HL-60 (cell line): ENCODE measurements around the gene PCSK7.
"Not testable (repeated sequence)": the region's sequence is repeated elsewhere in the genome, so short reads cannot be mapped to it uniquely, and the experiment has no call there.

ENCODE experiments used
- DNase-seq, 2 experiments: peaks; one replicate each; pipeline ENCODE4 v3.0.0-alpha.2; 2010 to 2020; ENCODE audit warnings: low read depth in 1 of 2, low spot score in 1 of 2
- H3K27ac ChIP-seq: fragments of 250-450 bp; sonication (Bioruptor Pico); replicated peaks from 2 replicates; pipeline ENCODE4 v1.5.1; 2020; ENCODE audit warnings: mild to moderate bottlenecking, moderate library complexity
- H3K27me3 ChIP-seq: fragments of 250-450 bp; sonication (Bioruptor Pico); 2 replicates; pipeline ENCODE4 v1.5.1; 2021; ENCODE audit warnings: mild to moderate bottlenecking, moderate library complexity; ENCODE audit not compliant: insufficient read depth, poor library complexity, severe bottlenecking
- H3K4me3 ChIP-seq: replicated peaks from 2 replicates; pipeline ENCODE4 v1.5.1; 2011; ENCODE audit warnings: mild to moderate bottlenecking, control low read depth, low read length; ENCODE audit not compliant: insufficient read depth
- CTCF ChIP-seq: IDR thresholded peaks from one replicate; pipeline ENCODE4 v1.5.1; 2011; ENCODE audit warnings: low read length, control low read depth, inconsistent platforms; ENCODE audit not compliant: insufficient read depth
- GABPA ChIP-seq: IDR thresholded peaks from 2 replicates; pipeline ENCODE4 v1.6.1; 2012; ENCODE audit warnings: low read depth
- POLR2AphosphoS5 ChIP-seq: IDR thresholded peaks from 2 replicates; pipeline ENCODE4 v1.6.1; 2012; ENCODE audit warnings: low read depth
- REST ChIP-seq: IDR thresholded peaks from 2 replicates; pipeline ENCODE4 v1.6.1; 2012; ENCODE audit warnings: low read depth; ENCODE audit not compliant: insufficient replicate concordance
- SPI1 ChIP-seq: IDR thresholded peaks from 2 replicates; pipeline ENCODE4 v1.6.1; 2012; ENCODE audit warnings: low read depth, mild to moderate bottlenecking, borderline replicate concordance

The PCSK7 gene

GRCh38 chr11:117214404-117215110 lies 17.3 kb downstream of the PCSK7 start:
- no peak for TF ChIP-seq REST
- no peak for TF ChIP-seq POLR2AphosphoS5
- no peak for TF ChIP-seq SPI1
- TF ChIP-seq CTCF, result no peak
- TF ChIP-seq GABPA, result no peak
- no peak for DNase-seq
- Histone ChIP-seq H3K27me3 (no peaks in the 10 kb centered on the region), H3K27ac (no peak overlapping the region), H3K4me3 (no peak overlapping the region)

- Histone ChIP-seq H3K4me3 (no peak overlapping the region), H3K27ac (no peak overlapping the region), H3K27me3 (no peaks in the 10 kb centered on the region)
- DNase-seq, result no peak
- TF ChIP-seq CTCF, result no peak
- no peak for TF ChIP-seq POLR2AphosphoS5
Observed at GRCh38 chr11:117212697-117213355, 19.0 kb downstream of the PCSK7 start.

- H3K27ac ChIP-seq, result no peak overlapping the region
- H3K4me3 ChIP-seq, result no peak overlapping the region
- H3K27me3 ChIP-seq, result no peaks in the 10 kb centered on the region
- no peak for TF ChIP-seq REST
- TF ChIP-seq GABPA, result no peak
- no peak for TF ChIP-seq POLR2AphosphoS5
- TF ChIP-seq CTCF, result no peak
- TF ChIP-seq SPI1, result no peak
- no peak for DNase-seq
Observed at GRCh38 chr11:117210620-117211019, 21.3 kb downstream of the PCSK7 start.

GRCh38 chr11:117209351-117210125 lies 22.3 kb downstream of the PCSK7 start:
- DNase-seq, H3K4me3 ChIP-seq, H3K27me3 ChIP-seq, H3K27ac ChIP-seq: not testable (repeated sequence)

- H3K27ac ChIP-seq, H3K27me3 ChIP-seq, DNase-seq, H3K4me3 ChIP-seq: not testable (repeated sequence)
Observed at GRCh38 chr11:117208710-117209109, 23.2 kb downstream of the PCSK7 start.

GRCh38 chr11:117207481-117207880 lies 24.4 kb downstream of the PCSK7 start:
- not testable (repeated sequence) for H3K27me3 ChIP-seq, H3K4me3 ChIP-seq, H3K27ac ChIP-seq, DNase-seq

- not testable (repeated sequence) for H3K27ac ChIP-seq, H3K27me3 ChIP-seq, H3K4me3 ChIP-seq, DNase-seq
Observed at GRCh38 chr11:117206859-117207258, 25.0 kb downstream of the PCSK7 start.
